ENCODE data around the gene MEIOC. TPM values are rescaled to one million over a fixed set of nuclear protein-coding genes. Genes with fewer than 3 reads are reported as not detected.
"Not testable (repeated sequence)": the region's sequence is repeated elsewhere in the genome, so short reads cannot be mapped to it uniquely, and the experiment has no call there.

Gene MEIOC
- not detected for total RNA-seq
- long read RNA-seq, partial matches to known transcripts = 0 of 1 reads
- long read RNA-seq, other reads (novel, unspliced or antisense) = 1 of 1 reads

DNA sequence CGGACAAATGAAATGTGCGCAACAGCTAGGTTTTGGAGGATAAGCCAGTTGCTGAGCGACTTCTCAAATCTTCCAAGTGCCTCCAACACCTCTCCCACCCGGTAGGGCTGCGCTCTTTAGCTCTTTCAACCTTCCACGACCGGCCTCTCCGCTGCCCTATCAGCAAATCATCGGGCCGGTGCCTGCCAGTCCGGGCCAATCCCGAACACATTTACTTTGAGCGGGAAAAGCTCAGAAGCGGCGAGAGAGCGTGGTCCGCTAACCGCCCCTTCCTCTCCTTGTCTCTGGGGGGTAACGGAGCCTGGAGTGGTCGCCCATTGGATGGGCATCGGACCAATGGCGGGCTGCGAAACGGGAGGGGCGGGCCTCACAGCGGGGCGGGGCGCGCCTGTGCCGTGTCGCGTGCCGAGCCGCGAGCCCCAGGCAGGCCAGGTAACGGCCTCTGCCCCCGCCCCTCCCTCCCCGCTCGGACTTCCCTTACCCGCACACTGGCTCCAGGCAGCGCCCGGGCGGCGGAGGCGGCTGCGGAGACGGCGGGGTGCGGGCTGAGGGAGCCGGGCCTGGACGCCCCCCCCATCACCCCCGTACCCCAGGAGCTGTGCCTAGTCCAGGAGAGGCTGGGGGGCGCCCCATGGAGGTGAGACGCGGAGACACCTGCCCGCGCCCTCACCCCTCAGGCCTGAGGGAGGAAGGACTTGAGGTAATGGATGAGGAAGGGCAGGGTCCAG, at the start of gene MEIOC:
Gene MEIOC, plus strand, starts transcription at position 486 of the 728 bp plus-strand sequence. Its CDS starts 146 bp downstream, at position 632.
- no peak for ATAC-seq (ENCODE audit: poor library complexity)

DNA sequence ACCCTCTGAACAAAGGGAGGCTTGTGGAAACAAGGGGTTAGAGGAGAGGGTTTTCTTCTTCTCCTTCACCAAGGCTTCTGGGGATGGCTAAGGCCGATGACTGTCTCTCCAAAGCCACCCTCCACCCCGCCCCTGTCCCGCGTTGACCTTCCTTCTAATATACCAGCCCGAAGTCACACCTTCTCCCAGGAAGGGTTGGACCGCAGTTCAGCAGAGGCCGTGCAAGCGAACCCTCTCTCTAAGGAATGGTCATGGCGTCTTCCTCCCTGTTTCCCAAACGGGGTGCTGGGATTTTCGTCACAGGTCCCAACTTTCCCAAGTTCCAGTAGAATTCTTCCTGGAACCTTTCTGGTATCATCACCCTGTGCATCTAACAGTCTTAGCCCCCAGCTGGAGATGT, 49.6 kb upstream of the MEIOC start:
- intact Hi-C loops (cut with DNase I) = no loop called here
- ATAC-seq (ENCODE audit: poor library complexity) (no peak), DNase-seq (no peak)

More for the DNA sequence above, at the start of gene MEIOC:
- intact Hi-C loops (cut with DNase I) = no loop called here
- no peak for DNase-seq

DNA sequence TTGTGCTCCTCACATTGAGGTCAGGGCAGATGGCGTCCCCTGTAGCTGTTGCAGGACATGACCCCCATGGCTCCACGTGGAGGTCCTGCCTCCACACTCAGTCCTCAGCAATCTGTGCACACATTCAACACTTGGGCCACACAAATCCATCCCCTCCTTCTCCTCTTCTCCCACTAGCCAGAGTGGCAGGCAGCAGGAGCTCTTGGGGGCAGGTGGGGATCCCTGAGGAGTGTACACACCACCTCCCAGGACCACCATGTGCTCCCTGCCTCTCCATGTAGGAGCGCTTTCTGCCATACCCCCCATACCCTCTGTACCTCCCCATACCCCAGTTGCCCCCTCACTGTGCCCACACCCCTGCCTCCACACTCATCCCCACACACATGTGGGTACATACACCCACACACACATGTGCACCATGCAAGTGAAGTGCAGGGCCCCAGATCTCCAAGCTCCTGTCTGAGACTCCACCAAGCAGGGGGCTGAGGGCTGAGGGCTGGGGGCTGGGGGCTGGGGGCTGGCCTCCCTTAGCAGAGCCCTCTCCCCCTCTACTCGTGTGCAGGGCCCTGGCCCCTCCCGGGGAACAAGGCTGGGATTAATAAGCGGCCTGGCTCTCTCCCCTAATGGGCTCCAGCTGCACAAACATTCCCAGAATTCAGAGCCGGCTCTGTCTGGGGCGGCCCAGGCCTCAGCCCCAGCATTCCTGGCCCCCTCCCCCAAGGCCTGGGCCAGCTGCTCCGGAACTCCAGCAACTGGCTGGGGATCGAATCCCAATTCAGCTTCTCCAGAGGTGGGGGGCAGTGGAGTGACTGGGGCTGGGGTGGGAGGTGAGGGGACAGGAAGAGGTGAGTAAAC, 48.2 kb upstream of the MEIOC start:
- DNase-seq (no peak), ATAC-seq (ENCODE audit: poor library complexity) (no peak)
- intact Hi-C loops (cut with DNase I) = no loop called here

DNA sequence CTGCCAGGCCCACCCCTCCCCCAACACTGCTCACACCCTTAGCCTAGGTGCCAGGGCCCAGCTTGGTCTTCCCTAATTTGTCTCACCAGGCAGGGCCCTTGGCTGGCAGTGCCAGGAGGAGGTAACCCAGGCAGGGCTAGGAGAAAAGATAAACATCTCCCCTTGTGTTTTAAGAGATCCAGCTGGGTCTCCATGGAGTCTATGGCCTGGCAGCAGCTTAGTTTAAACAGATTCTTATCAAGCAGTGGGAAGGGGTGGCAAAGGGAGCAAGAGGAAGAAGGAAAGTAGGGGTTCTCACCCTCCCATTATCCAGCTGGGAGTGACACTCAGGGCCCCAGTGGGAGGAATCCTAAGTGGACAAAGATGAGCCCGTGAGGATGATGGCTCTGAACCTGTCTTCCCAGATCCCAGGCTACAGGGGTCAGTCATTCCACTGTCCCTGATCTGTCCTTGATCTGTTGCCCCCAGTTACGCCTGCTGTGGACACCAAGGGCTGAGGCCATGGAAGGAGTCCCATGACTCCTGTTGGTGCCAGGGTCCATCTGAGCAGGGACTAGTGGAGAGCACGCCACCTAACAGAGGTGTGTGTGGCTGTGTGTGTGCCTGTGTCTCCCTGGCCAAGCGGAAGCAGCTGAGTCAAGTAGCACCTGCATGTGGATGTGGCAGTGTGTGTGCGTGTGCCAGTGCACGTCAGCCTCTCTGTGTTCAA, 47.4 kb upstream of the MEIOC start:
- no peak for DNase-seq
- ATAC-seq (ENCODE audit: poor library complexity) = no peak
- intact Hi-C loops (cut with DNase I) = no loop called here

DNA sequence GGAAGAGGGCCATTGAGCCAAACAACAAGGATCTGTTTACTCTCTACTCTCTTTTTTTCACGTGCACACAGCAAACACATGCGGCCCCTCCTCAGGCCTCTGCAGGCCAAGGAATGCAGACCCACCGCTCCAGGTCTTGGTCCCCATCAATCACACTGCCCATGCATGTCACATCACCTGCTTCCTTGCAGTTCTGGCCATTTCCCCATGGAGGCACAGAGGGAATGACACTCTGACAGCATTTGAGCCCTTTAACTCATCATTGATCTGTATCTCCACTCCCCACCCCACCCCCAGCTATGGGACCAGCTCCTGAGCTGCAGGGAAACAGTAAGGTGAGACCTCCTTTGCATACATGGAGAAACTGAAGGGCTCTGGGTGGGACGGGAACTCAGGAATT, 45.9 kb upstream of the MEIOC start:
- ATAC-seq (ENCODE audit: poor library complexity) (no peak), DNase-seq (no peak)
- intact Hi-C loops (cut with DNase I) = no loop called here

DNA sequence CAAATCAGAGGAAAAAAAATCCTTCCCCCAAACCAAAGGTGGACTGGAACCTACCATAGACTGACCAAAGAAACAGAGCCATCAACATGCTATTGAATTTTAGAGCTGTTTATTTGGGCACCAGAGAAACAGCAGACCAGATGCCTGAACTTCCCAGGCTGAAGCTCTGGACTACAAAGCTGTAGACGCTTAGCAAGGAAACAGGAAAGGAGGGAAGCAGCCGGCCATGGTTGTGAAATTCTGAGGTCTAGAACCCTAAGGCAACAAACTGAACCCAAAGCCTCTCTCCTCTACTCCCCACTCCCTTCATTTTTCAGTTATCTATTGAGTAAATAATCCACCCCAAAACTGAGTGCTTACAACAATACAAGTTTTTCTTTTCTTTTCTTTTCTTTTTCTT, 45.4 kb upstream of the MEIOC start:
- ATAC-seq (ENCODE audit: poor library complexity) = peak; percentile 34
- intact Hi-C loops (cut with DNase I) = no loop called here
- no peak for DNase-seq

DNA sequence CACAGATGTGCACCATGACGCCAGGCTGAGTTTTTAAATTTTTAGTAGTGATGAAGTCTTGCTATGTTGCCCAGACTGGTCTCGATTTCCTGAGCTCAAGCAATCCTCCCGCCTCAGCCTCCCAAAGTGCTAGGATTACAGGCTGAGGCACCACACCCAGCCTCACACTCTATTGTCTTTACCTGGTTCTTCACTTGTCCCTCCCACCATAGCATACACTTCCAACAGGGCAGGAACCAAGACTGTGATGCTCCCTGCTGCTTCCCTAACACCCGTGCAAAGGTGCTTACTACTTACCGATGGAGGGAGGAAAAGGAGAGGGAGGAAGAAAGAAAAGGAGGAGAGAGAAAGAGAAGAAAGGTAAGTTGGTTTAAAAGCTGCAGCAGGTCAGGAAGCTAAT, 41.4 kb upstream of the MEIOC start:
- DNase-seq (no peak), ATAC-seq (ENCODE audit: poor library complexity) (no peak)
- intact Hi-C loops (cut with DNase I) = no loop called here

DNA sequence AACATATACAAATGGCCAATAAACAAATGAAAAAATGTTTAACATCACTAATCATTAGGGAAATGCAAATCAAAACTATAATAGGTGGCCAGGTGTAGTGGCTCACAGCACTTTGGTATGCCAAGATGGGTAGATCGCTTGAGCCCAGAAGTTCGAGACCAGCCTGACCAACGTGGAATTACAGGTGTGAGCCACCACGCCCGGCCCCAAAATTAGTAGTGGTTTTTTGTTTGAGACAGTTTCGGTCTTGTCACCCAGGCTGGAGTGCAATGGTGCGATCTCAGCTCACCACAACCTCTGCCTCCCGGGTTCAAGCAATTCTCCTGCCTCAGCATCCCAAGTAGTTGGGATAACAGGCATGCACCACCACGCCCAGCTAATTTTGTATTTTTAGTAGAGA, 37.6 kb upstream of the MEIOC start:
- intact Hi-C loops (cut with DNase I); DNase-seq; ATAC-seq (ENCODE audit: poor library complexity): not testable (repeated sequence)

DNA sequence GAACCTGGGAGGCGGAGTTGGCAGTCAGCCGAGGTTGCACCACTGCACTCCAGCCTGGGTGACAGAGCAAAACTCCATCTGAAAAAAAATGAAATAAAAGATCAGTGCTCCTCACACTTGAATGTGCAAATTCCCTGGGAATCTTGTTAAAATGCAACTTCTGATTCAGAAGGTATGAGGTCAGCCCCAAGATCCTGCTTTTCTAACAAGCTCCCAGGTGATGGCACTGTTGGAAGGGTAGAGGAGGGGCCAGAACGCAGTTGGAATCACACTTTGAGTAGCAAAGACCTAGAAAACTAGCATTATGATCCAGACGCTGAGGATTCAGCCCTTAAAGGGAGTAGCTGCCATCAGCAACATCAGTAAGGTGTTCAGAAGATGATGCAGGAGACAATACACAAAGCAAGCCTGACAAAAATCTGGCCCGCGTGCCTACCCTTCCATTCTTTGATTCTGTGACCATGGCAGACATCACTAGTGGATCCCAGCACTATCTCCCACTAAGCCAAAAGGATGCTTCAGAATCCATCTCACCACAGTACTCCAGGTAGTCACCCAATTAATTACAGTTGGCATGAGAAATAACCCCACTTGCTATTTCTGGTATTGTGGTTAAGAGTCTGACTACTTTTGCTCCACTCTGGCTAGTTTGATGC, 33.1 kb upstream of the MEIOC start:
- intact Hi-C loops (cut with DNase I) = no loop called here
- DNase-seq = no peak
- ATAC-seq (ENCODE audit: poor library complexity) = no peak

DNA sequence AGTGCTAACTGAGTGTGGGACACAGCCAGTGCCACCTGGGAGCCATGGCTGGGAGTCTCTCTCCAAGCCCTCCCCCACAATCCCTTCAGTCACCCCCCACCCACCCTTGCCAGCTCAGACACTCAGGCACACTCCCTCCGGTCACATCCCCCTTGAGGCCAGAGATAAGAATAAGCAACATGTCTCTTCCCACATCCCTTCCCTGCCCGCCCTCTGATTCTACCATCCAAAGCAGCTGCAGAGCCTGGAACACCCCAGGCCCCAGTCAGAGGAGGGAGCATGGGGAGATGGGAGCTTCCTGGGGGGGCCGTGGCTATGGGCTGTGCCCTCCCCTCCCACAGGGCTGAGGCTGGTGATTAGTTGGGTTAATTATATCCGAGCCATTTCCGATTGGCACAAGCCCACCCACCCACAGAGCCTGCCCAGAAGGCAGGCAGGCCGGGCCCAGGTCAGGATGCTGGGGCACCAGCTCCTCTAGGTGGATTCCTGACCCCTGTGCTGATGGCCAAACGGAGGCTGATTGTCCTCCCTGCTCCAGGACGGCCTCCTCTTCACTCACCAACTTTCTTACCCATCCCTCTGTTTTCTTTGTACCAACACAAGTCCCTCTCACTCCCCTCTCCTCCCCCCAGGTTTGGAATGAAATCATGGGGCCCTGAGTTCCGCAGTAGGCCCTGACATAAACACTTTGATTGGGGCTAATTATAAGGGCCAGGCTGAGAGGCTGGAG, 28.6 kb upstream of the MEIOC start:
- no peak for DNase-seq
- no peak for ATAC-seq (ENCODE audit: poor library complexity)
- intact Hi-C loops (cut with DNase I) = no loop called here

DNA sequence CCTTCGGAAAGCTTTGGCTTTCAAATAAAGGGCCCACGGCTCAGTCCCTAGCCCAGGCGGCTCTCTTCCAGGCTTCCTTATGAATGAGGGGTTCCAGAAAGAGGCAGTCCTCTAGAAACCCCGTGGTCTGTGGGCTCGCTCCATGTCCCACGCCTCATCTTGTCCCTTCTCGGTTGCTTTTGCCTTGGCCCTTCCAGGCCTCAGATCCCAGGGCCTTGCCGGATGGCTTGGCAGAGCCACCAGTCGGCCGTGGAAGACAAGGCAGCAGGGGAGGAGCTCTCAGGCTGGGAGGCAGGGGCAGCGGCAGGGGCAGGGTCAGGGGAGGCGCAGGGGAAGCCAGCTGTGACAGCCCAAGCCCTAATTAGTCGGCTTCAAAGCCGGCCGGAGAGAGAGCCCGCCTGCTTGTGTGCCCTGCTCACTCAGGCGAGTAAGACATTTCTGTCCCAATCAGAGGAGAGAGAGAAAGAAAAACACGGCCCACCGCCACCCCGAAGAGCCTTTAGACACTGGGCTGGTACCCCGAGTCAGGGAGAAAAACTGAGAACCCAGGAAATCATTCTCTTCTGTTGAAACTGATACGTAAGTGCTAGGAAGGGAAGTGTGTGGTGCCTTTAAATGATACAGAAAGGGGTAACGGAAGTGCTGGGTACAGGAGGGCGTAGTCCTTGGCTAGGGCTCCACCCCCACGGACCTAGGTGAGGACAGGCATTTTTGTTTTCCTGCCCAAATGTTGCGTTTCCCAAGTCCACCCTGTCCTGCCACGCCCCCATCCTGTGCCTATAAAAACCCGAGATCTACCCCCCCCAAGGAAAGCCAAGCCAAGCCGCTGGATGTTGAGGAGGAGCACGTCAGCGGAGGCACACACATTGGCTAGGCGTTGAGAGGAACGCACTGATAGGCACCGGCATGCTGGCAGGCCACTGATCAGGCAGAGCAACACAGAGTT, 27.8 kb upstream of the MEIOC start:
- ATAC-seq (ENCODE audit: poor library complexity) (peak; percentile 93), DNase-seq (peak; percentile 66)
- intact Hi-C loops (cut with DNase I) = no loop called here

DNA sequence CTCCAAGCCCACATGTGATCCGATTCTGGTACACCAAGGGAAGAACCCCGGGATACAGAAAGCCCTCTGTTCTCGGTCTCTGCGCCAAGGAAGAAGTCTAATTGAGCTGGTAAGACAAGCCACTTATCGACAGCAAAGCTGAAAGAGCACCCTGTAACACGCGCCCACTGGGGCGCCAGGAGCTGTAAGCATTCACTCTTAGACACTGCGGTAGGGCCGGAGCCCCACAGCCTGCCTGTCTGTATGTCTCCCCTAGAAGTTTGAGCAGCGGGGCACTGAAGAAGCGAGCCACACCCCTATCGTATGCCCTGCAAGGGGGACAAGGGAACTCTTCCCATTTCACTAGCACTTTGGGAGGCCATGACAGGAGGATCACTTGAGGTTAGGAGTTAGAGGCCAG, 27.0 kb upstream of the MEIOC start:
- intact Hi-C loops (cut with DNase I) = no loop called here
- no peak for DNase-seq
- no peak for ATAC-seq (ENCODE audit: poor library complexity)

DNA sequence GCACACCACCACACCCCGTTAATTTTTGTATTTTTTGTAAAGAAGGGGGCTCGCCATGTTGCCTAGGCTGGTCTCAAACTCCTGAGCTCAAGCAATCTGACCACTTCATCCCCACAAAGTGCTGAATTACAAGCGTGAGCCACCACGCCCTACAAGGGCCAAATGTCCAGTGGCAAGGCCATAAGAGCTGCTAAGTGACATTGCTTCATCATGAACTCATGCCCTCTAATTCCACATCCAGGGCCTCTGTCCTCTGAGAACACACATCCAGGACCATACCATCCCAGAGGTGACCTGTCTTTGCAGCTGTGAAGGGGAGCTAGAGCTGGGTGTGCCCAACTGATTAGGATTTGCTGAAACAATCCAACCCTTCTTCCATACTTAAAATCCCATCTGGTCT, 25.6 kb upstream of the MEIOC start:
- intact Hi-C loops (cut with DNase I) = no loop called here
- ATAC-seq (ENCODE audit: poor library complexity) = no peak

DNA sequence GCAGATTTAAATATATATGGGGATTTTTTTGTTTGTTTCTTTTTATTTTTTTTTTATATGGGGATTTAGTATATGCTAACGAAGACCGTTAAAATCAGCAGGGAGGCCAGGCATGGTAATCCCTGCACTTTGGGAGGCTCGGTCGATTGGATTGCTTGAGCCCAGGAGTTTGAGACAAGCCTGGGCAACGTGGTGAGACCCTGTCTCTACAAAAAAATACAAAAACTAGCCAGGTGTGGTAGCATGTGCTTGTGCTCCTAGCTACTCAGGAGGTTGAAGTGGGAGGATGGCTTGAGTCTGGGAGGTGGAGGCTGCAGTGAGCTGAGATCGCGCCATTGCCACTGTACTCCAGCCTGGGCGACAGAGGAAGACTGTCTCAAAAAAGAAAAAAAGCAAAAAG, 22.3 kb upstream of the MEIOC start:
- ATAC-seq (ENCODE audit: poor library complexity) (no peak), DNase-seq (no peak)
- intact Hi-C loops (cut with DNase I) = no loop called here

More for the DNA sequence above, 25.6 kb upstream of the MEIOC start:
- no peak for DNase-seq

DNA sequence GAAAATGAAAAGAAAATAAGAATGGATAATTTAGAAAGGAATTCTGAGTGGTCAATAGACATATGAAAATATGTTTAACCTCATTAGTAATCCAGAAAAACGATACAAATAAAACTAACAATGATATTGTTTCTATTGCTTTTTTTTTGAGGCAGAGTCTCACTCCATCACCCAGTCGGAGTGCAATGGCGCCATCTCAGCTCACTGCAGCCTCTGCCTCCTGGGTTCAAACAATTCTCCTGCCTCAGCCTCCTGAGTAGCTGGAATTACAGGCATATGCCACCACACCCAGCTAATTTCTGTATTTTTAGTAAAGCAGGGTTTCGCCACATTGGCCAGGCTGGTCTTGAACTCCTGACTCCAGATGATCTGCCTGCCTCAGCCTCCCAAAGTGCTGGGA, 21.9 kb upstream of the MEIOC start:
- ATAC-seq (ENCODE audit: poor library complexity); intact Hi-C loops (cut with DNase I); DNase-seq: not testable (repeated sequence)

DNA sequence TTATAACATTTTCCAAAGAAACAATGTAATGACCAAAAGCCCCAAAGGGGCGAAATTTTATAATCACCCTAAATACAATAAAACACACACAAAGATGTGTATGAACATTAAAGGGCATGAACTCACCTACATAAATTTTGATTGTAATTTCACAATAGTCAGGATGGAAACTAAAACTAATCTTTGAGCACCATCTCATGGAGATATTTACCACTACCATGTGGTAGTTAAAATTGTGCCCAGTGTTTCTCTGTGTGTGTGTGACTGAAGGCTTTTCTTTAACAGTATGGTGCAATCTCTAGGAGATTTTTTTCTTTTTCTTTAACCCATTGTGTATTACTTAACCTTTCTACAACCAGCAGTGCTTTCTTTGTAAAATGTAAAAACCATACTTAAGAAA, 19.7 kb upstream of the MEIOC start:
- intact Hi-C loops (cut with DNase I) = loop anchor here (1.0 kb wide), 1 partner anchor 103 kb away; no protein-coding TSS in a partner anchor
- DNase-seq (no peak), ATAC-seq (ENCODE audit: poor library complexity) (peak; percentile 57)

DNA sequence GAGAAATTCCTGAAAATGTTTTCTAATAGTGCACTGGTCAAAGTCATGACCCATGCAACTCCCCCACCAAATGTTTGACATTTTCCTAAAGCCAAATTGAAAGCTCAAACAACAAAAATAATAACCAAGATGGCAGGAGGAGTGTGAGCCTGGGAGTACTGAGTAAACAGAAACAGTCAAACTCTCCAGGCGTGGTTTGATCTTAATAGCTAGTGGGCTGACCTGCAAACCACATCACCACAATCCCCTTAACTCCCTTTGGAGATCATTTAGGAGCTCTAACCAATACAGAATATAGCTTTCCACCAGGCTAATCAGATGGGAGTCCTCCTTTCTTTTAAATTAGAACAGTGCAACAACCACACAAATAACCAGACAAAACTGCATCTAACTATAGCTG, 19.2 kb upstream of the MEIOC start:
- intact Hi-C loops (cut with DNase I) = no loop called here
- ATAC-seq (ENCODE audit: poor library complexity) = no peak
- DNase-seq = no peak
